HS-5 (cell line): ENCODE data around the gene NSMCE3.
A peak's percentile ranks its signal among the peaks of the same experiment; 100 is the strongest.

Source experiments
- DNase-seq: peaks from one replicate; pipeline ENCODE4 v3.0.0-alpha.2; 2012; ENCODE audit warnings: low read depth

NSMCE3 gene

GRCh38 chr15:29222129-29222853, 47.3 kb downstream of the NSMCE3 start:
- DNase-seq = no peak

- peak; percentile 0 for DNase-seq
Observed at GRCh38 chr15:29220852-29221251, 48.8 kb downstream of the NSMCE3 start.

DNA sequence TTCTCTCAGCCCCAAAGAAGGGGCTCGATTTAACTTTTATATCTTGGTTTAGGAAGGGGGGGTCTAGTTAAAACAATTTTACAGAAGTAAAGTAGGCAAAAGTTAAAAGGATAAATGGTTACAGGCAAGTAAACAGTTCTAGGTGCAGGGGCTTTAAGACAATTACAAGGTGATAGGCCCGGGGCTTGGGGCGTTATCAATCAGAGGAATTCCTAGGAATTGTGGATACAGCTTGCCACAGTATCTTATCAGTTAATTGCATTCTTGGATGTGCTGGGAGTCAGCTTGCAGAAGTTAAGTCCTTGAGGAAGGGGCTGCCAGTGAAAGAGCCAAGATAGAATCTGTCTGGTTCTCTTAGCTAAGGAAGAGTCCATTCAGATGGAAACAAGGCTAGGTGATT, 52.7 kb downstream of the NSMCE3 start:
- DNase-seq = no peak
